HepG2 (cell line): Measurements from ENCODE around the gene ECM1. TPM values are rescaled to one million over a fixed set of nuclear protein-coding genes. Genes with fewer than 3 reads are reported as not detected.
A peak's percentile ranks its signal among the peaks of the same experiment; 100 is the strongest.

Experiments
- AHR ChIP-seq: IDR thresholded peaks from 2 replicates; pipeline ENCODE4 v1.6.1; 2018; ENCODE audit warnings: missing genetic modification reagents, missing compliant biosample characterization
- AKAP8 ChIP-seq: sonication (generic); formaldehyde crosslinking; IDR thresholded peaks from 2 replicates; pipeline ENCODE4 v1.5.1; 2020; ENCODE audit warnings: mild to moderate bottlenecking, missing genetic modification reagents
- ATF2 ChIP-seq: sonication (generic); formaldehyde crosslinking; IDR thresholded peaks from 2 replicates; pipeline ENCODE4 v1.4.0; 2020; ENCODE audit warnings: missing genetic modification reagents
- DR1 ChIP-seq: sonication (generic); formaldehyde crosslinking; IDR thresholded peaks from 2 replicates; pipeline ENCODE4 v1.8.0; 2021; ENCODE audit warnings: mild to moderate bottlenecking, missing genetic modification reagents, inconsistent platforms
- GATAD1 ChIP-seq: IDR thresholded peaks from 2 replicates; pipeline ENCODE4 v1.6.1; 2016; ENCODE audit warnings: missing genetic modification reagents, missing compliant biosample characterization
- HMGXB4 ChIP-seq, 2 experiments: sonication (generic) in 1 of 2; formaldehyde crosslinking in 1 of 2; IDR thresholded peaks; 2 replicates each; pipeline versions ENCODE4 v1.4.0 to v1.6.1; 2018 to 2020; ENCODE audit warnings: missing genetic modification reagents in 2 of 2, borderline replicate concordance in 1 of 2, low read depth in 1 of 2, mild to moderate bottlenecking in 1 of 2, missing biosample characterization in 1 of 2
- MLX ChIP-seq: IDR thresholded peaks from 2 replicates; pipeline ENCODE4 v1.6.1; 2016
- PATZ1 ChIP-seq: sonication (generic); formaldehyde crosslinking; IDR thresholded peaks from 2 replicates; pipeline ENCODE4 v1.4.0; 2020; ENCODE audit warnings: missing genetic modification reagents
- PLRG1 ChIP-seq: fragments of 450-650 bp; conservative IDR thresholded peaks from 2 replicates; pipeline ENCODE4 v1.6.1; 2016
- PLSCR1 ChIP-seq: sonication (generic); formaldehyde crosslinking; IDR thresholded peaks from 2 replicates; pipeline ENCODE4 v1.5.0; 2020; ENCODE audit warnings: missing genetic modification reagents, mild to moderate bottlenecking, borderline replicate concordance
- RBM22 ChIP-seq: fragments of 200-400 bp; formaldehyde crosslinking; optimal IDR thresholded peaks from 2 replicates; pipeline ENCODE3; 2017; ENCODE audit warnings: mild to moderate bottlenecking, low read length, moderate library complexity
- RCOR2 ChIP-seq: IDR thresholded peaks from 2 replicates; pipeline ENCODE4 v1.6.1; 2016; ENCODE audit warnings: missing biosample characterization, missing genetic modification reagents
- RXRB ChIP-seq: IDR thresholded peaks from 2 replicates; pipeline ENCODE4 v1.6.1; 2016; ENCODE audit warnings: borderline replicate concordance, missing genetic modification reagents, missing compliant biosample characterization
- SNAPC5 ChIP-seq: sonication (generic); formaldehyde crosslinking; IDR thresholded peaks from 2 replicates; pipeline ENCODE4 v1.8.1; 2023; ENCODE audit warnings: mild to moderate bottlenecking, missing genetic modification reagents, borderline replicate concordance
- TBL1XR1 ChIP-seq: fragments of 150-350 bp; IDR thresholded peaks from 2 replicates; pipeline ENCODE4 v1.6.1; 2014; ENCODE audit warnings: borderline replicate concordance, low read length; ENCODE audit not compliant: partially characterized antibody
- TEAD3 ChIP-seq: optimal IDR thresholded peaks from 2 replicates; pipeline ENCODE3; 2016; ENCODE audit warnings: borderline replicate concordance
- THAP8 ChIP-seq: sonication (generic); formaldehyde crosslinking; IDR thresholded peaks from 2 replicates; pipeline ENCODE4 v1.5.1; 2020; ENCODE audit warnings: missing genetic modification reagents, mild to moderate bottlenecking, borderline replicate concordance
- ZIK1 ChIP-seq: sonication (generic); formaldehyde crosslinking; IDR thresholded peaks from 2 replicates; pipeline ENCODE4 v1.5.0; 2020; ENCODE audit warnings: mild to moderate bottlenecking, low read depth, missing genetic modification reagents, borderline replicate concordance
- ZNF235 ChIP-seq: sonication (generic); formaldehyde crosslinking; IDR thresholded peaks from 2 replicates; pipeline ENCODE4 v1.8.1; 2023; ENCODE audit warnings: mild to moderate bottlenecking, missing genetic modification reagents, borderline replicate concordance
- ZNF563 ChIP-seq: sonication (generic); formaldehyde crosslinking; IDR thresholded peaks from 2 replicates; pipeline ENCODE4 v1.8.0; 2022; ENCODE audit warnings: mild to moderate bottlenecking, moderate library complexity, missing genetic modification reagents
- ZNF879 ChIP-seq: sonication (generic); formaldehyde crosslinking; IDR thresholded peaks from 2 replicates; pipeline ENCODE4 v1.8.1; 2023; ENCODE audit warnings: missing genetic modification reagents
- polyA plus RNA-seq, 8 experiments: library from polyadenylated mRNA; depleted of rRNA in 3 of 8; stranded (reverse) in 7 of 8; unstranded in 1 of 8; fragments of >200 nt; fragmentation: Illumina TruSeq in 4 of 8; extraction: Trizol in 4 of 8; gene quantifications; 2 replicates each; pipeline versions ENCODE4 v1.2.1 to v1.2.3, GENCODE V29; 2011 to 2016; ENCODE audit warnings: low read depth in 4 of 8, missing spikeins in 1 of 8, mixed read lengths in 1 of 8; ENCODE audit not compliant: insufficient read depth in 1 of 8
- total RNA-seq, 5 experiments: library from RNA; depleted of rRNA; stranded (reverse); fragments of >200 nt; fragmentation: Illumina TruSeq; extraction: Trizol; gene quantifications; 2 replicates each; pipeline ENCODE4 v1.2.3, GENCODE V29; 2016; ENCODE audit warnings: low read depth in 1 of 5

ECM1 gene
- total and polyA plus RNA-seq, 2 of the 13 experiments (the other 11 are each of a cell fraction or from before 2014, with no cell fraction given): 0.42 to 1.0 TPM

- TF ChIP-seq RXRB (CRISPR knock-in tag): 0 out of 2 replicates have a peak, but pooled peaks have one; percentile 22
- TF ChIP-seq PATZ1: peak; percentile 13; the same call in 1 of the 2 replicates
- TF ChIP-seq ZIK1 (CRISPR knock-in tag): no peak
- 0 out of 2 replicates have a peak, but pooled peaks have one; percentile 22 for TF ChIP-seq ATF2 (CRISPR knock-in tag)
- TF ChIP-seq TBL1XR1: no peak
- TF ChIP-seq PLRG1: no peak
- 0 out of 2 replicates have a peak, but pooled peaks have one; percentile 57 for TF ChIP-seq AKAP8 (CRISPR knock-in tag)
- TF ChIP-seq HMGXB4 (CRISPR knock-in tag; IDR thresholded peaks at IDR 0.05; ENCODE audit: borderline replicate concordance in 1 of 2, low read depth in 1 of 2): peak in 1 of 2 experiments; percentile 62; a peak in 1 of 4 replicates
- peak; percentile 60 for TF ChIP-seq RBM22
- no peak for TF ChIP-seq RCOR2 (CRISPR knock-in tag)
- peak; percentile 9 for TF ChIP-seq TEAD3 (CRISPR knock-in tag)
- no peak for TF ChIP-seq ZNF235
- peak; percentile 48; the same call in 1 of the 2 replicates for TF ChIP-seq AHR (CRISPR knock-in tag)
- no peak for TF ChIP-seq MLX (CRISPR knock-in tag)
- TF ChIP-seq DR1 (CRISPR knock-in tag): no peak
- 0 out of 2 replicates have a peak, but pooled peaks have one; percentile 9 for TF ChIP-seq GATAD1 (CRISPR knock-in tag)
- no peak for TF ChIP-seq ZNF879
- no peak for TF ChIP-seq SNAPC5
- no peak for TF ChIP-seq PLSCR1 (CRISPR knock-in tag)
- TF ChIP-seq ZNF563 (CRISPR knock-in tag): no peak
- TF ChIP-seq THAP8 (CRISPR knock-in tag): no peak
Observed at GRCh38 chr1:150560011-150560438, 52.1 kb downstream of the ECM1 start (continued).
